Measurements from ENCODE around the gene ROBO1.
"Not testable (repeated sequence)": the region's sequence is repeated elsewhere in the genome, so short reads cannot be mapped to it uniquely, and the experiment has no call there.

Gene ROBO1

DNA sequence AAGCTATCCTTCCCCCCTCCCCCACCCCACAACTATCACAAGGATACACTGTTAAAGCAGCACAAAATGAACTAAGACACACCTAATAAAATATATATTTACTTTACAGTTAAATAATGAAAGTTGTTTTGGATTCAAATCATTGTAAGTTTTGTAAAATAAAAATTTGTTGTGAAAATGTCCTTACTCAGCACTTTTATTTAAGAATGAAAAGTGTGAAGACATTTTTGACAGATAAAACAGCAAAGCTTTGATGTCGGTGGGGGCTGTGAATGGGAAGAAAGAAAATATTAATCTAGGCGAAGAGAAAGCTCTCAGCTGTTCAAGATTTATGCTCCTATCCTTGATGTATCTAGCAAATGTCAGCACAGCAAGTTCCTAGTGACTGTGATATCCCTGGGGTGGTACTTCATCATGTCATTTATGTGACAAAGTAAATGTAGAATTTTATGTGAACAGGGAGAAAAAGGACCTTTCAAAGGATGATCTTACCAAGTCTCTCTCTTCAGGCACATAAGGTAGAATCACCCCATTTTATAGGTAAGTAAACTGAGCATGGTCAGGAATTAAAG is 216.4 kb downstream of the ROBO1 start:
- Histone ChIP-seq H3K9me3 (ENCODE audit: insufficient read depth, low read depth, low read length) (no peaks in the 10 kb centered on the region), H3K36me3 (ENCODE audit: insufficient read depth, low read depth, low read length) (no peaks in the 10 kb centered on the region), H3K27ac (ENCODE audit: low read length) (no peak overlapping the region), H3K4me1 (ENCODE audit: insufficient read depth, low read length) (no peaks in the 10 kb centered on the region), H3K4me3 (ENCODE audit: low read length) (no peak overlapping the region), H3K9ac (ENCODE audit: low read depth, low read length) (no peak overlapping the region), H3K27me3 (ENCODE audit: insufficient read depth, low read length) (no peaks in the 10 kb centered on the region)

GRCh38 chr3:79543218-79543982 is 224.4 kb downstream of the ROBO1 start:
- H3K36me3 ChIP-seq (ENCODE audit: insufficient read depth, low read depth, low read length): no peaks in the 10 kb centered on the region
- H3K27ac ChIP-seq (ENCODE audit: low read length): no peak overlapping the region
- H3K9me3 ChIP-seq (ENCODE audit: insufficient read depth, low read depth, low read length): no peaks in the 10 kb centered on the region
- H3K9ac ChIP-seq (ENCODE audit: low read depth, low read length): no peak overlapping the region
- H3K27me3 ChIP-seq (ENCODE audit: insufficient read depth, low read length): no peaks in the 10 kb centered on the region
- no peak overlapping the region for H3K4me3 ChIP-seq (ENCODE audit: low read length)
- H3K4me1 ChIP-seq (ENCODE audit: insufficient read depth, low read length): no peaks in the 10 kb centered on the region

DNA sequence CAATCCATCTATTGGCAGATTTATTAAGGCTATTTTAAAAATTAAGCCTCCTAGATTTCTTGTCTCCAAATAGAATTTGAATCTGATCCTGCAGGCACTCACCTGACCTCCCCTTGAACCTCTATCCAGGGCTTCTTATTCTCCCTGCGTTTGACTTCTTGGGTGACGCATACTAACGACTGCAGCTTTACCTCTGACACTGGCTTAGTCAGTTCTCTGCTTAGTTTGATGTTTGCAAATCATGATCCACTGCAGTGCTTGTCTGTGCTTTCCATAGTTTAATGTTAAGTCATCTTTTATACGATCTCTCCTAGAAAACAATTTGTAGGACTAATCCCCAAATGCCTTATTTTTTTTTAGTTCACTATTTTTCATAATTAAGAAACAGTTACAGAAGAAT is 233.1 kb downstream of the ROBO1 start:
- Histone ChIP-seq H3K36me3 (ENCODE audit: insufficient read depth, low read depth, low read length) (no peaks in the 10 kb centered on the region), H3K27ac (ENCODE audit: low read length) (no peak overlapping the region), H3K9me3 (ENCODE audit: insufficient read depth, low read depth, low read length) (no peaks in the 10 kb centered on the region), H3K9ac (ENCODE audit: low read depth, low read length) (no peak overlapping the region), H3K27me3 (ENCODE audit: insufficient read depth, low read length) (no peaks in the 10 kb centered on the region), H3K4me3 (ENCODE audit: low read length) (no peak overlapping the region), H3K4me1 (ENCODE audit: insufficient read depth, low read length) (no peaks in the 10 kb centered on the region)

- H3K4me1 ChIP-seq (ENCODE audit: insufficient read depth, low read length): no peaks in the 10 kb centered on the region
- no peak overlapping the region for H3K27ac ChIP-seq (ENCODE audit: low read length)
- no peaks in the 10 kb centered on the region for H3K27me3 ChIP-seq (ENCODE audit: insufficient read depth, low read length)
- H3K9ac ChIP-seq (ENCODE audit: low read depth, low read length): no peak overlapping the region
- no peaks in the 10 kb centered on the region for H3K9me3 ChIP-seq (ENCODE audit: insufficient read depth, low read depth, low read length)
- no peaks in the 10 kb centered on the region for H3K36me3 ChIP-seq (ENCODE audit: insufficient read depth, low read depth, low read length)
- no peak overlapping the region for H3K4me3 ChIP-seq (ENCODE audit: low read length)
These were observed 236.1 kb downstream of the ROBO1 start for GRCh38 chr3:79531566-79532295.

- no peak overlapping the region for H3K27ac ChIP-seq (ENCODE audit: low read length)
- no peak overlapping the region for H3K4me3 ChIP-seq (ENCODE audit: low read length)
- no peak overlapping the region for H3K9ac ChIP-seq (ENCODE audit: low read depth, low read length)
- H3K27me3 ChIP-seq (ENCODE audit: insufficient read depth, low read length): no peaks in the 10 kb centered on the region
- H3K9me3 ChIP-seq (ENCODE audit: insufficient read depth, low read depth, low read length): no peaks in the 10 kb centered on the region
- no peaks in the 10 kb centered on the region for H3K36me3 ChIP-seq (ENCODE audit: insufficient read depth, low read depth, low read length)
- H3K4me1 ChIP-seq (ENCODE audit: insufficient read depth, low read length): no peaks in the 10 kb centered on the region
These were observed 246.5 kb downstream of the ROBO1 start for GRCh38 chr3:79521221-79521848.

GRCh38 chr3:79517766-79518413 is 249.9 kb downstream of the ROBO1 start:
- Histone ChIP-seq H3K9me3 (ENCODE audit: insufficient read depth, low read depth, low read length) (no peaks in the 10 kb centered on the region), H3K9ac (ENCODE audit: low read depth, low read length) (no peak overlapping the region), H3K4me3 (ENCODE audit: low read length) (no peak overlapping the region), H3K4me1 (ENCODE audit: insufficient read depth, low read length) (no peaks in the 10 kb centered on the region), H3K27ac (ENCODE audit: low read length) (no peak overlapping the region), H3K36me3 (ENCODE audit: insufficient read depth, low read depth, low read length) (no peaks in the 10 kb centered on the region), H3K27me3 (ENCODE audit: insufficient read depth, low read length) (no peaks in the 10 kb centered on the region)

GRCh38 chr3:79516795-79517194 is 251.0 kb downstream of the ROBO1 start:
- Histone ChIP-seq H3K4me1 (ENCODE audit: insufficient read depth, low read length) (no peaks in the 10 kb centered on the region), H3K36me3 (ENCODE audit: insufficient read depth, low read depth, low read length) (no peaks in the 10 kb centered on the region), H3K4me3 (ENCODE audit: low read length) (no peak overlapping the region), H3K27me3 (ENCODE audit: insufficient read depth, low read length) (no peaks in the 10 kb centered on the region), H3K9ac (ENCODE audit: low read depth, low read length) (no peak overlapping the region), H3K9me3 (ENCODE audit: insufficient read depth, low read depth, low read length) (no peaks in the 10 kb centered on the region), H3K27ac (ENCODE audit: low read length) (no peak overlapping the region)

GRCh38 chr3:79515072-79515471 is 252.7 kb downstream of the ROBO1 start:
- Histone ChIP-seq H3K9me3 (ENCODE audit: insufficient read depth, low read depth, low read length) (no peaks in the 10 kb centered on the region), H3K27me3 (ENCODE audit: insufficient read depth, low read length) (no peaks in the 10 kb centered on the region), H3K4me1 (ENCODE audit: insufficient read depth, low read length) (no peaks in the 10 kb centered on the region), H3K4me3 (ENCODE audit: low read length) (no peak overlapping the region), H3K9ac (ENCODE audit: low read depth, low read length) (no peak overlapping the region), H3K36me3 (ENCODE audit: insufficient read depth, low read depth, low read length) (no peaks in the 10 kb centered on the region), H3K27ac (ENCODE audit: low read length) (no peak overlapping the region)

- Histone ChIP-seq H3K27ac (ENCODE audit: low read length) (no peak overlapping the region), H3K4me3 (ENCODE audit: low read length) (no peak overlapping the region)
These were observed 253.7 kb downstream of the ROBO1 start for GRCh38 chr3:79514069-79514468.

GRCh38 chr3:79506751-79507150 is 261.0 kb downstream of the ROBO1 start:
- H3K36me3 ChIP-seq (ENCODE audit: insufficient read depth, low read depth, low read length): no peaks in the 10 kb centered on the region
- H3K4me3 ChIP-seq (ENCODE audit: low read length): no peak overlapping the region
- no peaks in the 10 kb centered on the region for H3K4me1 ChIP-seq (ENCODE audit: insufficient read depth, low read length)
- H3K9me3 ChIP-seq (ENCODE audit: insufficient read depth, low read depth, low read length): no peaks in the 10 kb centered on the region
- no peak overlapping the region for H3K9ac ChIP-seq (ENCODE audit: low read depth, low read length)
- no peaks in the 10 kb centered on the region for H3K27me3 ChIP-seq (ENCODE audit: insufficient read depth, low read length)
- no peak overlapping the region for H3K27ac ChIP-seq (ENCODE audit: low read length)

More at GRCh38 chr3:79514069-79514468, 253.7 kb downstream of the ROBO1 start:
- H3K9me3 ChIP-seq (ENCODE audit: insufficient read depth, low read depth, low read length): no peaks in the 10 kb centered on the region
- H3K9ac ChIP-seq (ENCODE audit: low read depth, low read length): no peak overlapping the region
- H3K4me1 ChIP-seq (ENCODE audit: insufficient read depth, low read length): no peaks in the 10 kb centered on the region
- H3K36me3 ChIP-seq (ENCODE audit: insufficient read depth, low read depth, low read length): no peaks in the 10 kb centered on the region
- H3K27me3 ChIP-seq (ENCODE audit: insufficient read depth, low read length): no peaks in the 10 kb centered on the region

GRCh38 chr3:79502216-79502681 is 265.5 kb downstream of the ROBO1 start:
- not testable (repeated sequence) for H3K4me1 ChIP-seq (ENCODE audit: insufficient read depth, low read length); H3K9me3 ChIP-seq (ENCODE audit: insufficient read depth, low read depth, low read length); H3K4me3 ChIP-seq (ENCODE audit: low read length); H3K9ac ChIP-seq (ENCODE audit: low read depth, low read length); H3K27ac ChIP-seq (ENCODE audit: low read length); H3K36me3 ChIP-seq (ENCODE audit: insufficient read depth, low read depth, low read length); H3K27me3 ChIP-seq (ENCODE audit: insufficient read depth, low read length)
